NCI-H2029 treated with DMSO at 0.1 percent for 48 hours (cell line): ENCODE data around the gene MAPK7.

Source experiments
- DNase-seq: peaks from one replicate; lab custom pipeline; 2025; lab: John Stamatoyannopoulos, UW

MAPK7 gene

DNA sequence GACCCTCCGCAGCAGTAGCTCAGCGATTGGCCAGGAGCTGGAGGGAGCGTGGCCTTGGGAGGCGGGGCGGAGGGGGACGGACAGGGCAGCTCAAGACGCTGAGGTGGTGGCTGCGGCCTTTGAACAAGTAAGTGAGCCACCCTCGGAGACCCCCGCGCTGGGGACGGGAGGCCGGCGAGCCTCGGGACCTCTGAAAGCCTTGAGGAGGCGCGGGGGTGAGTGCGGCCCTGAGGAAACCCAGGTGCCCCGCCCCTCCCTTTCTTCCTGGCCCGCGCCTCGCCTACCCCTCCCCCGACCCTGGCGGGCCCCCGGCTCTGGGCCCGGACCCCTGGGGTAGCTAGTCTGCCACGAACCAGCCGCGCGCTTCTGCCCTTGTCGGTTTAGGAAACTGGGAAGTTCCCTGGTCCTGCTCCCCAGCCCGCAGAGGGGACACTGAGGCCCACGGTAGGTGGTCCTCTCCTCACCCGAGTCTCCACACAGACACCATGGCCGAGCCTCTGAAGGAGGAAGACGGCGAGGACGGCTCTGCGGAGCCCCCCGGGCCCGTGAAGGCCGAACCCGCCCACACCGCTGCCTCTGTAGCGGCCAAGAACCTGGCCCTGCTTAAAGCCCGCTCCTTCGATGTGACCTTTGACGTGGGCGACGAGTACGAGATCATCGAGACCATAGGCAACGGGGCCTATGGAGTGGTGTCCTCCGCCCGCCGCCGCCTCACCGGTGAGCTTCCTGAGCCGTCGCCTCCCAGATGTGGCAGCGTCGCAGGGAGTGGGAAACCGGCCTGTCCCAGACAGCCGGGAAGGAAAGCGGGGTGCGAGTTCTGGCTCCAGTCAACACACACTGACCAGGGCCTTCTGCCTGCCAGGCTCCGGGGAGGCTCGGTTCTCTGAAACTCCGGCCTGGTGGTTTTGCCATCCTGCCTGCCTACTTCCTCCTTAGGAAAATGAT is at the start of gene MAPK7:
TSS of gene MAPK7 (plus strand) at position 83 of the 945 bp plus-strand sequence. CDS start at position 486, 403 bp downstream.
- no peak for DNase-seq

DNA sequence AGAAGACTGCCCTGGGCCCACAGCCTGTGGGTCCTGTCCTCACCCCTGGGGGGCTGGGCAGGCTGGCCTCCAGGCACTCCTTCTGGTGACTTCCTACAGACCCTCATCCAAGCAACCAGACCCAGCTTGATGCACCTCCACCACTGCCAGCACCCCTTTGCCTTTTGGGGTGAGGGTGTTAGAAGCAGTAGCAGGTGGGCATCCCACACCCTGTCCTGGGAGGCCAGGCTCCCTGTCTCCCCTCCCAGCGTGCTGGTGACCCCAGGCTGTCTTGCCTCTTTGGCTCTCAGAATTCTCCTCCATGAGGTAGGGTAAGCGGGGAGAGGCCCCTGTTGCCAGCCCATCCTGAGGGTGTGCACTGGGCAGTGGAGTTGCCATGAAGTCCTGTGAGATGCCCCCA is 49.2 kb upstream of the MAPK7 start:
- DNase-seq, result no peak

DNA sequence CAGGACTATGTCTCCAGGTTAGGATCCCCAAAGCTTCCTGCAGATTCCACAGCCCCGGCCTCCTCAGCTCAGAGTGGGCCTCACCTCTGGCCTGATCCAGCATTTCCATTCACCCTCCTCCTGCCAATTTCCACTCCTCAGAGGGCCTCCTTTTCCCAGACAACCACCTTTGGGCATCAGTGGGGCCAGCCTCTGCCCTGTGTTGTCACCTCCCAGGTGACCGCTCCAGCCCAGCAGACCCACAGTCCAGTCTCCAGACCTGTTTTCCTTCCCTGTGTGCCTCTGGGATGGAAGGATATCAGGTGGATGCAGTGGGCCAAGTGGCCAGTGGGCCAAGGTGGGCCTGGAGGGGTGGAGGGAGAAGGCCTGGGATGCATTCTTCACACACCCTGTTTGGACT is 48.5 kb upstream of the MAPK7 start:
- DNase-seq, result no peak

DNA sequence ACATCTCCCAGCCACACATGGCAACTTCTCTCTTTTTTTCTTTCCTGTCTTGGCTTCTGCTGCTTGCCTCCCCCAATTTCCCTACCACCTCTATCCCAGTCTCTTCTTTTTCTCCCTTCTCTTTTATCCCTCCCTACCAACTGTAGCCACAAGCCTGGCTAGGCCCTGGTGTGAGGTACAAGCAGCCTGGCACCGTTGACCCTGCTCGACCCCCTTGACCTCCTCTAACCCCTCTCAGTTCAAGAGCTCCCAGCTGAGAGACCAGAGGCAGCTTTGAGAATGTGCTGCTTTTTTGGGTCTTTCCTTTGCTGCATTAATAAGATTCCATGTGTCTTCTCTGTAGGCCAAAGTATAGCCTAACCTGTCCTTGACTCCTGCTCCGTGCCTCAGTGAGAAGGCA is 48.0 kb upstream of the MAPK7 start:
- DNase-seq, result no peak

DNA sequence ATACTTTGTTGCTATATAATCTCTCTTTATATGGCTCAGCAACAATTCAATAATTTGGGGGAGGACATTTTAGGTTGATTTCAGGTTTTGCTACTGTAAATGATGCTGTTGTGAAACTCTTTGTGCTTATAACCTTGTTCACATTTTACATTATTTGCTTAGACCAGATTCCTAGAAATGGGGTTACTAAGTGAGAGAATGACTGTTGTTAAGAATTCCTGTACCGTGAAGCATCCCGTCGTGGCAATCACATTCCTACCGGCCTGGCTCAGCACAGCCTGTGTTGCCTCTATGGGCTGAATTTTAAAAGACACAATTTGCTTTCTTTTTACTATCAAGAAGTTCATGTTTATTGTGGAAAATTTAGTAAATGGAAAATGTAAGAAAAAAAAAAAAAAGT is 47.2 kb upstream of the MAPK7 start:
- DNase-seq, result no peak

DNA sequence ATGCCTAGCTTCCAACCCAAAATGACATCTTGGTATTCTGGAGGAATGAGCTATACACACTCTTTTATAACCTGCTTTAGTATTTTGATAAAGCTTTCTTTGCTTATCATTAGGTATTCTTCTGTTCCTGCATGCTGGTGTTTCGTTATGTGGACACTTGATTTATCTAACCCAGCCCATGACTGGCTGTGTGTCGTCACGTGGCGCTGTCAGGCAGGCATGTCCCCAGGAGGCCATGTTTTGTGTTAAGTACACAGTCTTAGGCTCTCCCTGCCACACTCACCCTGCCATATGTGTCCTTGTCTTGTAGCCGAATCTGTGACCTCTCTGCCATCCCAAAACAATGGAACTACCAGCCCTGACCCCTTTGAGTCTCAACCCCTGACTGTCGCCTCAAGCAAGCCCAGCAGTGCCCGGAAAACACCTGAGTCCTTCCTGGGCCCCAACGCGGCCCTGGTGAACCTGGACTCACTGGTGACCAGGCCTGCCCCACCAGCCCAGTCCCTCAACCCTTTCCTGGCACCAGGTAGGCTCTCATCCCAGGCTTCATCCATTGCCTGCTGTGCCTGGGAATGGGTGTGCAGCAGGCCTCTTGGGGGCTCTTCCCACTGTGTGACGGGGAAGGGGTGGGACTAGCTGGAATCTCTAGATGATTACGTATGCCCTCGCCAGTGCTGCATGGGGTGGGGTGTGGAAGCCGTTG is 46.6 kb upstream of the MAPK7 start:
- no peak for DNase-seq

DNA sequence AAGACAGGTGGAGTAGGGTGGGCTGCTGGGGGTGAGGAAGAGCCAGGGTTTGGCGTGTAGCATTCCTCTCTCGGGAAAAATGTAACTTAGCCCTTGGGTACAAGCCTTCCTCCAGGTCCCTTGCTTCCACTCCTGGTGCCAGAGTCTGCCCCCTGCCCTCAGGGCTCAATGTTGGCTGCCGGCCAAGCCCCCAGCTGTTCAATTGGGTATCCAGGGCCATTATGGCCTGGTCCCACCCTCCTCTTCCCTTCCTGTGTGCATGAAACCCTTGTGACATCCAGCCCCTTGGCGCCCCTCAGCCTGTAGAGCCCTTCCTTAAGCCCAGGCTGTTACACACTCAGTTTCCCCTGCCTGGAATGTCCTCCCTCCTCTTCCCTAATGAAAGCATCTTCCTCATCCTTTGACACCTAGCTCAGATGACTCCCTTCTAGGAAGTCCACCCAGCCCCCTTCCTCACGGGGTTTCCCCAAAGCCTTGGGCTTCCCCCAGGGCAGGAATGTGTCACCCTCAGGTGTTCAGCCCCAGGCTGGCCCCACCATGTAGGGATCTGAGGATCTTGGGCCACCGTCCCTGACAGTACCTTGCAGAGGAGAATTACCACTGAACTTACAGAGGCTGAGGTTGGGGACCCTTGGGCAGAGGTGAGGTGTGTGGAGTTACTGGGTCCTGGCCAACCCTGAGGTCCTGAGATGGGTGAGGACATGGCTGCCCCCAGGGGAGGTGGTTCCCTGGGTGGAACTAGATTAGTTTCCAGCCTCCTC is 45.7 kb upstream of the MAPK7 start:
- DNase-seq, result no peak

DNA sequence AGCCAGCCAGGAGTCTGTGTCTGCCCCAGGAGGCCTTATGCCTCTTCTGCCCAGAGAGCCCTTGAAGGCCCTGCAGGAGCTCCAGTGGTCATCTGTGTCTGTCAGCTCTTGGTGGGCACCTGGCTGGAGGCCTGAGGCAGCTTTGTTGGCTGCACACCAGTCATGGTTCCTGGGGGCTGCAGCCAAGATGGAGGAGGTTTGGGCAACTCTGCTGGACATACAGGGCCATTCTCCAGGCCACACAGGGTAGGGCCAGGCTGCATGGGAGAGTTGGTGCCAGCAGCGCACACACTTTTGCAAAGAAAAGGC is 45.2 kb upstream of the MAPK7 start:
- no peak for DNase-seq

DNA sequence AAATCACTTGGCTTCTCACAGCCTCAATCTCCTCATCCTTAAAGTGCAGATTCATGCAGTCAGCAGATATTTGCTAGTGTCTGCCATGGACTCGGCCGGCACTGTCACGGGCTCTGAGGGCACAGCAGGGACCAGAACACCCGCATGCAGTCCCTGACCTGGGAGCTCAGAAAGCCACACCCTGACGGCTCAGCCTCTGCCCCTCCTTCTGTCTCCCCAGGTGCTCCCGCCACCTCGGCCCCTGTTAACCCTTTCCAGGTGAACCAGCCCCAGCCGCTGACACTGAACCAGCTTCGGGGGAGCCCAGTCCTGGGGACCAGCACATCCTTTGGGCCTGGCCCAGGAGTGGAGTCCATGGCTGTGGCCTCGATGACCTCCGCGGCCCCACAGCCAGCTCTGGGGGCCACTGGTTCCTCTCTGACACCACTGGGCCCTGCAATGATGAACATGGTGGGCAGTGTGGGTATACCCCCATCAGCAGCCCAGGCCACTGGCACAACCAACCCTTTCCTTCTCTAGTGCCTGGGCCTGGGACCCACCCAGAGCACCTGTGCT is 44.5 kb upstream of the MAPK7 start:
- DNase-seq, result no peak

DNA sequence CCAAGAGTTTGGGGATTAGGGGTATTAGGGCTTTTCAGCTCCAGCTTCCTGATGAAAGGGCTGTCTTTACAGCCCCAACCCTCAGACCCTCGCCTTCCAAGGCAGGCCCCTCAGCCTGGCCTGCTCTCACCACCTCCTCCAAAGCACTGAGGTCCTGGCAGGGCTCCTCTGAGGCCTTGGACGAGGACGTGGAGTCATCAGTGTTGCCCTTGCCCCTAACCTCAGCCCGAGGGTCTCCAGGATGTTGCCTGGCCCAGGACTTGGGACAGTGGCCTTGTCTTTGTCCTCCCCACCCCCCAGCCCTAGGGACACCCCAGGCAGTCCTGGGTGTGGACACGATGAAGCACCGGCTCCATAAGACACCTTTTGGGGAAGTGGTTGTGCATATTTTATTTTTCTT is 44.0 kb upstream of the MAPK7 start:
- no peak for DNase-seq

DNA sequence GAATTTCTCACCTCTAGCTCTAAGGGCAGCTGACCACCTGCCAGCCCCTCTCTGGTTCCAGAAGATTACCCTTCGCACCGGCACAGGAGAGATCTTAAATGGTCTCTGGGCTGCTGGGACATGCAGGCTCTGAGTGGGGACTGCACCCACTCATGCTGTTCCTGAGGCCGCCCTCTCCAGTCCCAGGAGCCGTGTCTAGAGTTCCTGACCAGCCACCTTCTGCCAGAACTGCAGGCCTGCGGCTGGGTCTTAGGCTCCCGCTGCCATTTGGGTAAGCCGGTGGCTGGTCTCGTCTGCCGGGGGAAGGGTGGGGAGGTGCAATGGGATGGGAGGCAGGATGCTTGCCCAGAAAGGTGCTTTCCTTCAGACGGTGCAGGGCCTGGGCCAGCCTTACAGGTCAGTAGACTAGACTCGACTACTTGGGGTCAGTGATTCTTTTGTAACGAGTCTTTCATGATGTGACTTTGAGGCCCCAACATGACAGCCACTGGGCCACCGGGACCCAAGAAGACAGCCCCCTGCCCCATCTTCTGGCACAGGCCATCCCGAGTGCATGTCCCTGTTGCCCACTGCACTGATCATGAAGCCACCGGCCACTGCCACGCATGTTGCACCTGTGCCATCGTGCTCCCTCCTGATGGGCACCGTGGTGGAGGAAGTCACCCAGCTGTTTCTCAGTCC is 42.2 kb upstream of the MAPK7 start:
- no peak for DNase-seq

DNA sequence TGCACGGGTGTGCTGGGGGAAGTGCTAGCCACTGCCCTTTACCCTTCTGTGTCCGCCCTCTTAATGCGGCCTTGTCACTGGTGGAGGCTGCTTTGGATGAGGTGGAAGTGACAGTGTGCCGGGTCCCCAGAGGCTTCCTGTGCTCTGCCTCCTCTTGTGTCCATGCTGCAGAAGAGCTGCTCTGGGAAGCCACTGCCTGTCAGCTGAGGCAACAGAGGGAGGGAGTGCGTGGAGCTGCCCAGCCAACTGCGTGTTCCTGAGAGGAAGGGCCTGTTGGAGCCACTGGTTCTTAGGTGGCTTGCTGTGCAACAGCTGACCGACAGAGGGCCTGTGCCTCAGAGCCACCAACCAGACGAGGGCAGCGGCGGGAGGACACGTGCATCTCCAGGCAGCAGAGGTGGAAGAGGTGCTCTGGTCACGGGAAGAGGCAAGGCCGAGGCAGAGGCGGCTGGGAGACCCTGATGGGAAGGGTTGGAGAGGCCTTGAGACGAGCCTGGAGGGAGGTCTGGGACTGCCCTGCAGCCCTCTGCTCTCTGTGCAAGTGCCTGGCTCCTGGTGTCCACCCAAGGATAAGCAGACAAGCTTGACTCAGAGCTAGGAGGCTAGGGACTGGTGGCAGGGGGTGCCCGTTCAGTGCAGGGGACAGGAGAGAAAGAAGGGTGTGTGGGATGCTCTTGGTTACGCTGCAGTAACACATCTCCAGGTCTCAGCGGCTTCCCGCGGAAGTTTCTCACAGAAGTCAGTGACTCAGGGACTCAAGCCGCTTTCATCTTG is 41.2 kb upstream of the MAPK7 start:
- no peak for DNase-seq

DNA sequence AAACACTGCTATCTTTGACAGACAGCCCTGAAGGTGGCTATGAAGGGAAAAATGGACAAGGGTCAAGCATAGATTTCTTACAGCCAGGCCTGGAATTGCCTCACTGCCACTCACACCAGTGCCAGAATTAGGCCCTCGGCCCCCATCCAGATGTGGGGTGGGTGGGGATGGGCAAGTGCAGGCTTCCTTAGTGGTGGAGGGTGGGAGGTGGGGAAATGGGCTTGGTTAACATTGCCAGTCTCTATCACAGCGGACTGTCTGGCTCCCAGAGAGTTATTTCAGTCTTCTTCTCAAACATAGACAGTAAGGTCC is 40.6 kb upstream of the MAPK7 start:
- no peak for DNase-seq

DNA sequence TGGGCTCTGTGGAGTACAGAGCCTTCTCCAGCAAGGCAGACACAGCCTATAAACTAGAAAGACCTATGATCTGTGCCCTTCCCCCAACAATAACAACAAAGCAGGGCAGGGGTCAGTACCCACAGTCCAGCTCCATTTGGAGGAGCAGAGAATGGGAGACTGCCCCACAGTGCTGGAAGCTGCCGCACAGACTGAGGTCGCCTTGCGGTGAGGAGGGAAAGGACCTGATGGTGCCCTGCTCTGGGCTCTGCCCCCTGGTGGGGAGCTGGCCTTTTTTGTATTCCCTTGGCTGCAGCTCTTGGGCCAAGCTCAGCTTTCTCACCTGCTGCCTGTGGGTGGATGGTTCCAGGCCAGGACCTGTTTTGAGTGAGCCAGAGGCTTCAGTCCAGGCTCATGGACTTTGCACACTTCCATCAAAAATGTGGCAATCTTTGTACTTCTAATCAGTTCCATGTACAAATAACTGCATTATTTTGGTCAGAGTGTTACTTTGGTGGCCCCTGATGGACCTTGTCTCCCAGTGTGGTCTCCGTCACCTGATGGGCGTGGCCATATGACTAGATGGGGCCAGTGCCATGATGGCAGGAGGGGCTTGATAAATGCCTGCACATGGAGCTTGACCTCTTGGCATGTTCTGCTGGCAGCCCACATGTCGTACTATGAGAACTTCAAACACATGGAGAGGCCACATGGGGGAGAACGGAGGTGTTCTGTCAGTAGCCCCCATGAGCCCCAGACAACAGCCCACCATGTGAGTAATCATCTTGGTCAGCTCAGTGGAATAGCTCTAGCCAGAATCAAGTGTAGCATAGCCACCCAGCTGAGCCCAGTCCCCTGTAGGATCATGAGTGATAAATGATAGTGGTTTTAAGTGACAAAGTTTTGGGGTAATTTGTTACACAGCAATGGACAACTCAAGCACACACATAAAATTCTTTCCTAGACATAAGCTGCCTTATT is 40.0 kb upstream of the MAPK7 start:
- no peak for DNase-seq

DNA sequence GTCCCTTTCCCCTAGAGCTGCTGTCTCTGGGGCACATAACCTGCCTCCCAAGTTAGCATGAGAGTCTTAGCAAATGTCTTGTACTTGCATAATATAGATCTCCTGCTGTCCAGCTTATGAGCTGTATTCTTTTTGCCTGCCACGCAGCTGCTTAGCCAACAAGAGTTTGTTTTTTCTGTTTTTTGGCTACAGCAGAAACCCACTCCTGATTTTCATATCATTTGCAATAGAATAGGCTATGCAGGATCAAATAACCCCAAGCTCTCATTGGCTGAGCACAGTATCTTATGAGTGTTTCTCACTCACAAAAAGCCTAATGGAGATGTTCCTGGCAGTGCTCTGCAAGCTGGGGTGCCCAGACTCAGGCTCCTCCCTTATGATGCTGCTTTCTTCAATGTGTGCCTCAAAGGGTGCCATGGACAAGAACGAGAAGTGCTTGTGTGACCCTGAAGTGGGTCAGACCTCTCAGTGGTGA is 38.9 kb upstream of the MAPK7 start:
- DNase-seq, result no peak

DNA sequence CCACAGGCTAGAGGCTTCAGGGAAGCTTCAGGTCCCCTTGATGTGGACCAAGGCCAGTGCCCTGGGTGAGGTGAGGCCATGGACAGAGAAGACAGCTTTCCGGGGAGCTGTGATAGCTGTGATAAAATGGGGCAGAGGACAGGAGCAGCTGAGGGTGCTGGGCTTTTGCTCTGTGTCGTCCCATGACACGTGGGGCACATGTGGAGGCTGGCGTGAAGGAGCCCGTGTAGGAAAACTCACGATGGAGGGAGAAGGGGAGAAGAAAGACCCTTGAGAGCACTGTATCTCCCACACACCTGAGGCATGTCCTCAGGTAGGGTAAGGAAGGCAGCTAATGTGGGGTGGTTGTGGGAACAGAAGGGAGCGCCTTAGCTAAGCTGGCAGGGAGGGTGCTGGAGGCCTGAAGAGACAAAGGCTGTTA is 37.1 kb upstream of the MAPK7 start:
- DNase-seq, result no peak

DNA sequence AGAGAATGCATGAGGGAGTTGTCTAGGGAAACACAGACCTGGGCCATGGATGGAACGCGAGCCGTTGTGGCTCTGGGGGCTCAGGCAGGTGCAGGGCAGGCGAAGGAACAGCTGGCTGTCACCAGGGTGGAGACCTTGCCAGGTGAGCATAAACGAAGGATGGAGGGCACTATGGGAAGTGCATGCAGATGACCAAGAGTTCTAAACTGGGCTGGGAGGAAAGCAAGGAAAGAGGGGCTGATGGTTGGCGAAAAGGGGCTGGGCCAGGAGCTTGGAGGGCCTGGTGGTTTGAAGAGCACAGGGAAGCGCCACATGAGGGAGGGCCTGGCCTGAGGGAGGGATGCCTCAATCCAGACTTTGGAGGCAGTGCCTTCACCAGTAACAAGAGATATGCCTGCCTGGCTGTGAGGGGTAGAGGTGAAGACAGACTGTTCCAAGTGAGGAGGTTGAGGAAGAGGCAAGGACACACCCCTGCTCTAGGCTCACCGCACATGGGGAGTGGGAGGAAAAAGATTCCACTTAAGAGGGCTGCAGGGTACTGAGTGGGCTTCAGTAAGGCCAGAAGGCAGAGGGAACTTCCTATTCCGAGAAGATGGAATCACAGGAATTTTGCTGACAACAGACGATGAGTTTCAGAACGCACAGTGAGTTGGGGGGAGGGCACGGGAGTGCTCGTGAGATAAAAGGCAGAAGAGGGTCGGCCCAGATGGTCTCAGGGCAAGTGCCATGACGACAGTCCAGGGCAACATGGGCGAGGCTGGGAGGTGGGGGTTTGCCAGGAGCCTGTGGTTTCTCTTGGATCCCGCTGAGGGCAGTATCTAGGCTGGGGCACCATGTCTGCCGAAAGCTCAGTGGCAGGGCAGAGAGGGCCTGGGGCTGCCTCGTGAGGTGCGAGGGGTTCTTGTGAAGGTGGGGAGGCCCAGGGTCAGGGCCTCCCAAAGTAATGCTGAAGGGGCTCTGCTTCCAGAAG is 36.4 kb upstream of the MAPK7 start:
- no peak for DNase-seq

DNA sequence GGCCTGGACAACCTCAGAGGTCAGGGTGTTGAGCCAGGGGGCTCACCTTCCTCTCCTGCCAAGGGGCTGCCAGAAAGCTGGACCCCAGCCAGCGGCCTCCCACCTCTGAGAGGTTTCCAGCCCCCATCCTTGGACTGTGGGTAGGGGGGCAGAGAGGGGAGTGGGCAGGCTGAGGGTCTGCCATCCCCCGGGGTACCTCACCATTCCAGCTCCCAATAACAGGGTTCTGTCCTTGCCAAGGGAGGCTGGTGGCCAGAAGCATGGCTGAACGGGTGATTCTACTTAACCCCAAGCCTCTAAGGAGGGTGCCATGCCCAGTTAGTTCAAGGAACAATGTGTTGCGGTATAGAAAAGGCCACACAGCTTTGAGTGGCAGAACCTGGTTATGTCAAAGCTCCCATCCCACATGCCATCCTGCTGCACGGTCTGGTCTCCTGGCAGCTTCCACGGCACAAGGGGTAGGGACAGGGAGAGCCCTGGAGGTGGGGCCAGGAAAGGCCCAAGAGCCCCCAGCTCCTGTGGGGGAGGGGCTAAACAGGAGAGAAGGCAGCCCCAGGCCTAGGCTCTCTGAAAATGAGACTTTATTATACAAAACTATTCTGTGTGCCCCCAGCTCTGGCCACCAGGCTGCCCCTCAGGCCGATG is 35.6 kb upstream of the MAPK7 start:
- no peak for DNase-seq
